Activated CD8-positive, alpha-beta T cell treated with anti-CD3 and anti-CD28 coated beads, Interleukin-2, amount 10 ng/mL, durations not matched to agents 7 days and 5 days (primary cell): ENCODE results near the gene GPATCH8. TPM values are rescaled to one million over a fixed set of nuclear protein-coding genes. Genes with fewer than 3 reads are reported as not detected.

Experiments used
- ATAC-seq: fragments of 150-1000 bp; cut with Tn5 transposase; one replicate; pipeline ENCODE4 v1.10.0; 2021; ENCODE audit warnings: moderate library complexity
- CTCF ChIA-PET: fragments of 350-600 bp; sonication (Branson Sonifier 250); formaldehyde crosslinking; loops from one replicate; lab custom pipeline; 2021; ENCODE audit warnings: antibody characterized with exemption; lab: Charles Lee
- POLR2A ChIA-PET: fragments of 350-600 bp; sonication (Branson Sonifier 250); formaldehyde crosslinking; loops from one replicate; lab custom pipeline; 2021; ENCODE audit warnings: antibody characterized with exemption; lab: Charles Lee
- DNase-seq: peaks from one replicate; pipeline ENCODE4 v3.0.0-alpha.2; 2020
- H3K27ac Mint-ChIP-seq: one replicate; pipeline ENCODE4 v1.8.0; 2021; ENCODE audit warnings: mild to moderate bottlenecking, mixed read lengths
- H3K27me3 Mint-ChIP-seq: one replicate; pipeline ENCODE4 v1.8.0; 2021; ENCODE audit warnings: low read depth, mixed read lengths
- H3K36me3 Mint-ChIP-seq: one replicate; pipeline ENCODE4 v1.8.0; 2021; ENCODE audit warnings: low read depth, mixed read lengths
- H3K4me1 Mint-ChIP-seq: one replicate; pipeline ENCODE4 v1.8.0; 2021; ENCODE audit warnings: low read depth, mixed read lengths
- H3K4me3 Mint-ChIP-seq: one replicate; pipeline ENCODE4 v1.8.0; 2021; ENCODE audit warnings: mild to moderate bottlenecking, mixed read lengths
- H3K9me3 Mint-ChIP-seq: one replicate; pipeline ENCODE4 v1.8.0; 2022; ENCODE audit warnings: mixed read lengths; ENCODE audit not compliant: insufficient read depth
- total RNA-seq, 2 experiments: library from RNA; stranded (reverse); gene quantifications; one replicate each; pipeline ENCODE4 v1.2.3, GENCODE V29; 2021

Gene GPATCH8
- total RNA-seq, 2 experiments from 2014 or later, result 45.7 to 45.8 TPM

- H3K9me3 Mint-ChIP-seq, result no peaks in the 10 kb centered on the region
- no peaks in the 10 kb centered on the region for H3K27me3 Mint-ChIP-seq
- CTCF ChIA-PET, result no interaction called here
- H3K4me1 Mint-ChIP-seq, result peaks cover 31% of the 10 kb centered on the region
- ATAC-seq (no peak), DNase-seq (no peak)
- peaks cover 13% of the 10 kb centered on the region for H3K36me3 Mint-ChIP-seq
- no peak overlapping the region for H3K27ac Mint-ChIP-seq
- no peak overlapping the region for H3K4me3 Mint-ChIP-seq
- POLR2A ChIA-PET, result no interaction called here
Observed at GRCh38 chr17:44442806-44443205, 60.4 kb downstream of the GPATCH8 start.

GRCh38 chr17:44439168-44439567, 64.0 kb downstream of the GPATCH8 start:
- CTCF ChIA-PET, result interaction anchor here (1.0 to 1.4 kb wide), 2 partner anchors 8 to 39 kb away, joined by 3 to 4 read pairs; no protein-coding TSS in a partner anchor
- Mint-ChIP-seq H3K27ac (peak overlapping the region; percentile 28), H3K9me3 (no peaks in the 10 kb centered on the region), H3K4me1 (peaks cover 21% of the 10 kb centered on the region), H3K36me3 (peaks cover 19% of the 10 kb centered on the region), H3K4me3 (no peak overlapping the region), H3K27me3 (no peaks in the 10 kb centered on the region)
- ATAC-seq, result no peak
- DNase-seq, result no peak
- POLR2A ChIA-PET, result no interaction called here

DNA sequence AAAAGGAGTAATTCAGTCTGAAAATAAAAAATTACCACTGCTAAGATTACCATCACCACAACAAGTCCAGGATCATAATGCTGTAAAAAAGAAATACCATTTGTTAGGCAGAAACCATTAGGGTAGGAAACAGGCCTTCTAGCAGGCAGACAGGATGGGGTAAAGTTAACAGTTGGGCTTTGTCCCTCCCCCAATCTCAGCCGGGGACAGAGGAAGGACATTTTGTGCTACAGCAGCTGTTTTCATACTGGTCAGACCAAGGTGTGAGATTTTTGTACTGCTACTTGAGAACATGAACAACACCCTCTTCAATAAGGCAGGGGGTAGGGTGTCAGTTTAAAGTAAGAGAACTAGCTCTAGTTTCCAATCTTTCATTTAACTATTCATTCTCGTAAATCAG, 64.6 kb downstream of the GPATCH8 start:
- Mint-ChIP-seq H3K4me3 (no peak overlapping the region), H3K27ac (peak overlapping the region; percentile 31), H3K27me3 (no peaks in the 10 kb centered on the region), H3K4me1 (peaks cover 21% of the 10 kb centered on the region), H3K9me3 (no peaks in the 10 kb centered on the region), H3K36me3 (peaks cover 21% of the 10 kb centered on the region)
- CTCF ChIA-PET, result interaction anchor here (1.0 to 1.4 kb wide), 2 partner anchors 9 to 39 kb away, joined by 3 to 4 read pairs; no protein-coding TSS in a partner anchor
- DNase-seq (peak; percentile 33), ATAC-seq (peak; percentile 49)
- POLR2A ChIA-PET, result no interaction called here

GRCh38 chr17:44436336-44436735, 66.9 kb downstream of the GPATCH8 start:
- H3K27me3 Mint-ChIP-seq, result no peaks in the 10 kb centered on the region
- CTCF ChIA-PET, result no interaction called here
- peaks cover 31% of the 10 kb centered on the region for H3K36me3 Mint-ChIP-seq
- ATAC-seq (no peak), DNase-seq (no peak)
- POLR2A ChIA-PET, result no interaction called here
- no peaks in the 10 kb centered on the region for H3K9me3 Mint-ChIP-seq
- H3K4me1 Mint-ChIP-seq, result peaks cover 21% of the 10 kb centered on the region
- H3K27ac Mint-ChIP-seq, result no peak overlapping the region
- no peak overlapping the region for H3K4me3 Mint-ChIP-seq

DNA sequence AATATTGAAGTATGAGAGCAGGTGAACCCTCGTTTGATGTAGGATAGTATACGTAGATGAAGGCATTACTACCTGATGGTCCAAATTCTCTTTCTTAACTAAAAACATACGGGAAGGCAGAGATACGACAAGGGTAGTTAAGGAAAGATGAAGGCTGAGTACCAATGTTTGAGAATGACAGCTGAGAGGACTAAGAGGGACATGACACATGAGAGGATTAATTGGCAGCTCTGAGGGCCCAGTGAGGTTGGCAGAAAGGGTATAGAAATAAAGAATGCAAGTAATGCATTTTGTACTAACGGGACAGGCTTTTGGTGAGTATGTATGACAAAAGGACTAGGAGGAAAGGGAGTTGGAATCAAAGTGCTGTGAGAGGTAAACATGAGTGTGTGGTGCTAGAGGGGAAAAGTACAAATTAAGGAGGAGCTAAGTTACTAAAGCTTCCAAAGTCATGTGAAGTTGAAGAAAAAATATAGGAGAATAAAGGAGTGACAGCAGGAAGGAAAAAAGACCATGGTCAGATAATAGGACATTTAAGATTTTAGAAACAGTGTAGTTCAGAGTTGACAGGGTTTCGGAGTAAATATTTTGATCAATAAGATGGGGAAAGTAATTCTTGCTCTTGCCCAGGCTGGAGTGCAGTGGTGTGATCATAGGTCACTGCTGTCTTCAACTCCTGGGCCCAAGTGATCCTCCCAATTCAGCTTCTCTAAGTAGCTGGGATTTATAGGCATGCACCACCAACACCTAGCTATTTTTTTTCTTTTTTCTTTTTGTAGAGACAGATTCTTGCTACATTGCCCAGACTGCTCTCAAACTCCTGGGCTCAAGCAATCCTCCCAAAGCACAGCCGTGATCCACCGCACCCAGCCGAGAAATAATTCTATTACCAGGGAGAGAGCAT, 70.7 kb downstream of the GPATCH8 start:
- H3K36me3 Mint-ChIP-seq, result peaks cover 27% of the 10 kb centered on the region
- DNase-seq, result no peak
- CTCF ChIA-PET, result no interaction called here

GRCh38 chr17:44424828-44425461, 78.3 kb downstream of the GPATCH8 start:
- peaks cover 29% of the 10 kb centered on the region for H3K36me3 Mint-ChIP-seq
- H3K27me3 Mint-ChIP-seq, result no peaks in the 10 kb centered on the region
- ATAC-seq (no peak), DNase-seq (no peak)
- ChIA-PET POLR2A (no interaction called here), CTCF (interaction anchor here (0.8 to 1.4 kb wide), 3 partner anchors 10 to 98 kb away, joined by 3 to 5 read pairs (median 4); no protein-coding TSS in a partner anchor)
- peaks cover 7% of the 10 kb centered on the region for H3K4me1 Mint-ChIP-seq
- no peak overlapping the region for H3K4me3 Mint-ChIP-seq
- H3K9me3 Mint-ChIP-seq, result no peaks in the 10 kb centered on the region
- no peak overlapping the region for H3K27ac Mint-ChIP-seq

More for the DNA sequence above, 70.7 kb downstream of the GPATCH8 start:
- ATAC-seq, result no peak
- Mint-ChIP-seq H3K27ac (no peak overlapping the region), H3K4me1 (no peaks in the 10 kb centered on the region), H3K4me3 (no peak overlapping the region), H3K9me3 (no peaks in the 10 kb centered on the region), H3K27me3 (no peaks in the 10 kb centered on the region)
- POLR2A ChIA-PET, result no interaction called here

- no peak overlapping the region for H3K4me3 Mint-ChIP-seq
- H3K36me3 Mint-ChIP-seq, result peaks cover 22% of the 10 kb centered on the region
- no peak overlapping the region for H3K27ac Mint-ChIP-seq
- DNase-seq, result no peak
- POLR2A ChIA-PET, result no interaction called here
- H3K27me3 Mint-ChIP-seq, result no peaks in the 10 kb centered on the region
- CTCF ChIA-PET, result no interaction called here
- ATAC-seq, result no peak
- H3K4me1 Mint-ChIP-seq, result peaks cover 2% of the 10 kb centered on the region
- H3K9me3 Mint-ChIP-seq, result no peaks in the 10 kb centered on the region
Observed at GRCh38 chr17:44417553-44417952, 85.7 kb downstream of the GPATCH8 start.

GRCh38 chr17:44416558-44417289, 86.5 kb downstream of the GPATCH8 start:
- Mint-ChIP-seq H3K4me3 (no peak overlapping the region), H3K4me1 (peaks cover 2% of the 10 kb centered on the region)
- ATAC-seq, result no peak

DNA sequence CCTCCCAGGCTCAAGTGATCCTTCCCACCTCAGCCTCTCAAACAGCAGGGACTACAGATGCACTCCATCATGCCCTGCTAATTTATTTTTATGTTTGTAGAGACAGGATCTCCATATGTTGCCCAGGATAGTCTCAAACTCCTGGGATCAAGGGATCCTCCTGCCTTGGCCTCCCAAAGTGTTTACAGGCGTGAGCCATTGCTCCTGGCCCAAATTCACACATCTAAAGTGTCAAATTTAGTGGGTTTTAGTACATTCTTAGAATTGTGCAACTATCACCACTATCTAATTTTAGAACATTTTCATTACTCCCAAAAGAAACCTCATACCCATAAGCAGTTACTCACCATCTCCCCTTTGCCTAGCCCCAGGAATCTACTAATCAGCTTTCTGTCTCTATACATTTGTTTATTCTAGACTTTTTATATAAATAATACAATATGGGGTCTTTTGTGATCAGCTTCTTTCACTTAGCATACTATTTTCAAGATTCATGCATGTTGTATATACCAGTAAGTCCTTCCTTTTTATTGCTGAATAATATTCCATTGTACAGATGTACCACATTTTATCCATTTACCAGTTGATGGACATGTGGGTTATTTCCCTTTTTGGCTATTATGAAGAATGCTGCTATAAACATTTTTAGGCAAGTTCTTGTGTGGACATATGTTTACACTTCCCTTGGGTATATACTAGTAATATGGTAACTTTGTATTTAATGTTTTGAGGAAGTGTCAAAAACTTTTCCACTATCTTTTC, 88.6 kb downstream of the GPATCH8 start:
- Mint-ChIP-seq H3K4me3 (no peak overlapping the region), H3K27me3 (no peaks in the 10 kb centered on the region), H3K36me3 (peaks cover 20% of the 10 kb centered on the region), H3K27ac (no peak overlapping the region), H3K4me1 (no peaks in the 10 kb centered on the region), H3K9me3 (no peaks in the 10 kb centered on the region)
- ChIA-PET CTCF (interaction anchor here (1.1 to 1.5 kb wide), 2 partner anchors 9 to 69 kb away, joined by 3 to 4 read pairs; partner anchors contain the start of gene GRN), POLR2A (no interaction called here)
- ATAC-seq (no peak), DNase-seq (no peak)

More at GRCh38 chr17:44416558-44417289, 86.5 kb downstream of the GPATCH8 start:
- H3K36me3 Mint-ChIP-seq, result peaks cover 22% of the 10 kb centered on the region
- no peak for DNase-seq
- no peak overlapping the region for H3K27ac Mint-ChIP-seq
- no peaks in the 10 kb centered on the region for H3K27me3 Mint-ChIP-seq
- ChIA-PET CTCF (no interaction called here), POLR2A (interaction anchor here (0.6 kb wide), 1 partner anchor 1473 kb away, joined by 3 read pairs; no protein-coding TSS in a partner anchor)
- H3K9me3 Mint-ChIP-seq, result no peaks in the 10 kb centered on the region

- peaks cover 14% of the 10 kb centered on the region for H3K36me3 Mint-ChIP-seq
- CTCF ChIA-PET, result no interaction called here
- no peaks in the 10 kb centered on the region for H3K4me1 Mint-ChIP-seq
- DNase-seq (no peak), ATAC-seq (no peak)
- POLR2A ChIA-PET, result interaction anchor here (0.5 kb wide), 1 partner anchor 94 kb away, joined by 3 read pairs; the partner anchor contains the start of gene GPATCH8
- no peaks in the 10 kb centered on the region for H3K27me3 Mint-ChIP-seq
- no peak overlapping the region for H3K4me3 Mint-ChIP-seq
- no peaks in the 10 kb centered on the region for H3K9me3 Mint-ChIP-seq
- H3K27ac Mint-ChIP-seq, result no peak overlapping the region
Observed at GRCh38 chr17:44409309-44410028, 93.7 kb downstream of the GPATCH8 start.
